Vagina (tissue), 2 donors: ENCODE results near the gene GAA. TPM values are rescaled to one million over a fixed set of nuclear protein-coding genes. Genes with fewer than 3 reads are reported as not detected.
"Not testable (repeated sequence)": the region's sequence is repeated elsewhere in the genome, so short reads cannot be mapped to it uniquely, and the experiment has no call there.

ENCODE experiments used
- DNase-seq, 2 donors: peaks; one replicate each; pipeline ENCODE4 v3.0.0-alpha.2; 2017; ENCODE audit errors: extremely low spot score in 2 of 2
- H3K27ac ChIP-seq: fragments of 200-600 bp; sonication (generic); one replicate; pipeline ENCODE4 v1.5.1; 2019
- H3K27me3 ChIP-seq: fragments of 200-600 bp; sonication (generic); one replicate; pipeline ENCODE4 v1.5.1; 2019
- H3K36me3 ChIP-seq, 2 donors: fragments of 200-600 bp; sonication (generic); one replicate each; pipeline ENCODE4 v1.5.1; 2017 to 2019
- H3K4me1 ChIP-seq: fragments of 200-600 bp; sonication (generic); one replicate; pipeline ENCODE4 v1.5.1; 2019
- H3K4me3 ChIP-seq, 2 donors: fragments of 200-600 bp; sonication (generic); 1 replicate in 1 of 2; 2 replicates in 1 of 2; pipeline ENCODE4 v1.5.1; 2016 to 2019
- H3K9me3 ChIP-seq: fragments of 200-600 bp; sonication (generic); one replicate; pipeline ENCODE4 v1.5.1; 2019
- POLR2A ChIP-seq, 2 donors: fragments of 450-650 bp; IDR thresholded peaks; one replicate each; pipeline ENCODE4 v1.6.1; 2017; ENCODE audit warnings: antibody characterized with exemption in 2 of 2, mild to moderate bottlenecking in 2 of 2, moderate library complexity in 2 of 2
- POLR2AphosphoS5 ChIP-seq, 2 donors: sonication (generic); formaldehyde crosslinking; IDR thresholded peaks; one replicate each; pipeline ENCODE4 v1.9.0; 2017; ENCODE audit warnings: antibody characterized with exemption in 2 of 2, mild to moderate bottlenecking in 2 of 2, low read depth in 1 of 2; ENCODE audit not compliant: insufficient read depth in 1 of 2
- intact Hi-C: fragments of 100-400 bp; cut with DNase I; formaldehyde crosslinking; loops from one replicate; pipeline ENCODE4 v1.15.1; 2023
- total RNA-seq: library from RNA; depleted of rRNA; stranded (reverse); fragments of >200 nt; gene quantifications from one replicate; pipeline ENCODE4 v1.2.3, GENCODE V29; 2016
- TF ChIP-seq, protein P1 (sequence below), 3 experiments: fragments of 450-650 bp in 2 of 3; fragments of 200-600 bp in 1 of 3; sonication (generic) in 1 of 3; IDR thresholded peaks; one replicate each; pipeline ENCODE4 v1.5.1; 2017 to 2019; ENCODE audit warnings: antibody characterized with exemption in 3 of 3, mild to moderate bottlenecking in 2 of 3, moderate library complexity in 2 of 3

The GAA gene
- total RNA-seq, 1 donor from 2014 or later, result 34.1 TPM

DNA sequence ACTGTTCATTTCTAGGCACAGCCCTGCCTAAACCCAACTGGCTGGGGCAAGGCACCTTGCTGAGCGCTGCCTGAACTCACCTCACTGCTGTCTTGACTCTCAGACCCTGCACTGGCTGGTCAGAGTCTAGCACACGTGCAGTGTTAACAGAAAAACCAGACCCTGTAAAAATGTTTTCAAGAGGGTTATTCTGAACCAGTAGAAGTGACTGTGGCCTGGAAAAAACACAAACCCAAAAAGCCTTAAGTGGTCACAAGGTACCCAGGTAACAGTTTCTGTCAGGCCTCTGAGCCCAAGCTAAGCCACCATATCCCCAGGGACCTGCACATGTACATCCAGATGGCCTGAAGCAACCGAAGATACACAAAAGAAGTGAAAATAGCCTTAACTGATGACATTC is 51.6 kb downstream of the GAA start:
- Histone ChIP-seq H3K27ac (no peak overlapping the region), H3K36me3 (no peaks in the 10 kb centered on the region), H3K4me1 (peaks cover 10% of the 10 kb centered on the region), H3K4me3 (no peak overlapping the region), H3K27me3 (no peaks in the 10 kb centered on the region), H3K9me3 (no peaks in the 10 kb centered on the region)
- intact Hi-C loops, result no loop called here
- no peak for DNase-seq
- TF ChIP-seq POLR2A (IDR thresholded peaks at IDR 0.05) (no peak), POLR2AphosphoS5 (IDR thresholded peaks at IDR 0.05; ENCODE audit: insufficient read depth in 1 of 2, low read depth in 1 of 2) (no peak)
- TF ChIP-seq, protein P1, sequence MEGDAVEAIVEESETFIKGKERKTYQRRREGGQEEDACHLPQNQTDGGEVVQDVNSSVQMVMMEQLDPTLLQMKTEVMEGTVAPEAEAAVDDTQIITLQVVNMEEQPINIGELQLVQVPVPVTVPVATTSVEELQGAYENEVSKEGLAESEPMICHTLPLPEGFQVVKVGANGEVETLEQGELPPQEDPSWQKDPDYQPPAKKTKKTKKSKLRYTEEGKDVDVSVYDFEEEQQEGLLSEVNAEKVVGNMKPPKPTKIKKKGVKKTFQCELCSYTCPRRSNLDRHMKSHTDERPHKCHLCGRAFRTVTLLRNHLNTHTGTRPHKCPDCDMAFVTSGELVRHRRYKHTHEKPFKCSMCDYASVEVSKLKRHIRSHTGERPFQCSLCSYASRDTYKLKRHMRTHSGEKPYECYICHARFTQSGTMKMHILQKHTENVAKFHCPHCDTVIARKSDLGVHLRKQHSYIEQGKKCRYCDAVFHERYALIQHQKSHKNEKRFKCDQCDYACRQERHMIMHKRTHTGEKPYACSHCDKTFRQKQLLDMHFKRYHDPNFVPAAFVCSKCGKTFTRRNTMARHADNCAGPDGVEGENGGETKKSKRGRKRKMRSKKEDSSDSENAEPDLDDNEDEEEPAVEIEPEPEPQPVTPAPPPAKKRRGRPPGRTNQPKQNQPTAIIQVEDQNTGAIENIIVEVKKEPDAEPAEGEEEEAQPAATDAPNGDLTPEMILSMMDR (IDR thresholded peaks at IDR 0.05), result no peak

DNA sequence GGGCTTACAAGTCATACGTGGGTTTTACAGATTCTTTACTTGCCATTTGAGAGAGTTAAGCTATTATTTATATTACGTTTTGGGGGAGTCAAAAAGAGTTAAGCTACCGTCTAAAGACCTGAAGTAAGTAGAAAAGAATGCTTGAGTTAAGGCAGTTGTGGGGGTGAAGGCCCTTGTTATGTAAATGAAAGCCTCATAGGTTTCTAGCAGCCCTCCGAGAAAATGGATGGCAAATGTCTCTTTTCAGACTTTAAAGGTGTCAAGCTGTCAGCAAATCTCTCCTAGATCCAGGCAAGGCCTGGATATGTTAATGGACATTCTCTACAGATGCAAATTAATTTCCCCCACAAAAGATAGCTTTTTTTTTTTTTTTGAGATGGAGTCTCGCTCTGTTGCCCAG is 52.8 kb downstream of the GAA start:
- H3K9me3 ChIP-seq, result no peaks in the 10 kb centered on the region
- H3K36me3 ChIP-seq, result no peaks in the 10 kb centered on the region
- H3K27me3 ChIP-seq, result no peaks in the 10 kb centered on the region
- TF ChIP-seq POLR2AphosphoS5 (IDR thresholded peaks at IDR 0.05; ENCODE audit: insufficient read depth in 1 of 2, low read depth in 1 of 2) (no peak), POLR2A (IDR thresholded peaks at IDR 0.05) (no peak)
- TF ChIP-seq, protein P1 (IDR thresholded peaks at IDR 0.05), result no peak
- intact Hi-C loops, result no loop called here
- no peaks in the 10 kb centered on the region for H3K4me1 ChIP-seq
- no peak for DNase-seq
- no peak overlapping the region for H3K27ac ChIP-seq
- no peak overlapping the region for H3K4me3 ChIP-seq

DNA sequence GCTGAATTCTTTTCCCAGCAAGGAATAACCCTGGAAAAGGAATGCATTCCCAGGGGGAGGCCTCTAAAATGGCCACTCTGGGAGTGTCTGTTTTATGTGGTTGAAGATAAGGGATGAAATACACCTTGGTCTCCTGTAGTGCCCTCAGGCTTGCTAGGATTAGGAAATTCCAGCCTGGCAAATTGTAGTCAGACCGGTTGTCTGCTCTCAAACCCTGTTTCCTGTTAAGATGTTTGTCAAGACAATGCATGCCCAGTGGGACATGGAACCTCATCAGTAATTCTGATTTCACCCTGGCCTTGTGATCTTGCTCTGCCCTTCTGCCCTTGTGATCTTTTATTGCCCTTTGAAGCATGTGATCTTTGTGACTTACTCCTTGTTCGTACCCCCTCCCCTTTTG is 54.2 kb downstream of the GAA start:
- H3K27ac ChIP-seq, H3K4me3 ChIP-seq, H3K27me3 ChIP-seq, H3K36me3 ChIP-seq, H3K9me3 ChIP-seq, intact Hi-C loops, DNase-seq, H3K4me1 ChIP-seq: not testable (repeated sequence)

GRCh38 chr17:80158846-80159245 is 57.5 kb downstream of the GAA start:
- Histone ChIP-seq H3K4me3 (no peak overlapping the region), H3K36me3 (no peaks in the 10 kb centered on the region), H3K9me3 (no peaks in the 10 kb centered on the region), H3K27ac (no peak overlapping the region), H3K4me1 (no peaks in the 10 kb centered on the region), H3K27me3 (no peaks in the 10 kb centered on the region)
- intact Hi-C loops, result no loop called here
- TF ChIP-seq POLR2AphosphoS5 (IDR thresholded peaks at IDR 0.05; ENCODE audit: insufficient read depth in 1 of 2, low read depth in 1 of 2) (no peak), POLR2A (IDR thresholded peaks at IDR 0.05) (no peak)
- TF ChIP-seq, protein P1 (IDR thresholded peaks at IDR 0.05), result no peak
- DNase-seq, result no peak

- intact Hi-C loops, result no loop called here
- H3K9me3 ChIP-seq, result no peaks in the 10 kb centered on the region
- TF ChIP-seq POLR2AphosphoS5 (IDR thresholded peaks at IDR 0.05; ENCODE audit: insufficient read depth in 1 of 2, low read depth in 1 of 2) (no peak), POLR2A (IDR thresholded peaks at IDR 0.05) (no peak)
- TF ChIP-seq, protein P1 (IDR thresholded peaks at IDR 0.05), result no peak
- no peaks in the 10 kb centered on the region for H3K27me3 ChIP-seq
- no peaks in the 10 kb centered on the region for H3K4me1 ChIP-seq
- H3K27ac ChIP-seq, result no peak overlapping the region
- DNase-seq, result no peak
- H3K36me3 ChIP-seq, result no peaks in the 10 kb centered on the region
- no peak overlapping the region for H3K4me3 ChIP-seq
These were observed 59.2 kb downstream of the GAA start for GRCh38 chr17:80160536-80160935.

DNA sequence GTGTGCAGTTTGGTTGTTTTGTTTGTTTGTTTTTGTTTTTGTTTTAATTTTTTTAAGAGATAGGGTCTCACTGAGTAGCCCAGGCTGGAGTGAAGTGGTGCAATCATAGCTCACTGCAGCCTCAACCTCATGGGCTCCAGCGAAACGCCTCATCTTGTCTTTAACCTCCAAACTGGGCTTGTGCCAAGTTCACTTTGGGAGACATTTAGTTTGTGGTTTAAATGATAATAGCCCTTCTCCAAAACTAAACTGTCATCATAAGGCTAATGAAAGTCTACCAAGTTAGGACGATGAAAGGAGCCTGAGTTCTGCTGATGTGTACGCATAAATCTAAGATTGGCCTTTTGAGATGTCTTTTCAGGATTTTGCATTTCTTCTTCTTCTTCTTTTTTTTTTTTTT is 62.0 kb downstream of the GAA start:
- Histone ChIP-seq H3K9me3 (no peaks in the 10 kb centered on the region), H3K27me3 (no peaks in the 10 kb centered on the region), H3K36me3 (no peaks in the 10 kb centered on the region), H3K4me3 (no peak overlapping the region), H3K27ac (no peak overlapping the region), H3K4me1 (no peaks in the 10 kb centered on the region)
- DNase-seq, result no peak
- no peak for TF ChIP-seq POLR2AphosphoS5 (IDR thresholded peaks at IDR 0.05; ENCODE audit: insufficient read depth in 1 of 2, low read depth in 1 of 2)
- TF ChIP-seq, protein P1 (IDR thresholded peaks at IDR 0.05), result no peak
- TF ChIP-seq POLR2A (IDR thresholded peaks at IDR 0.05), result no peak
- intact Hi-C loops, result no loop called here
